ENCODE data around the gene SRRT. TPM values are rescaled to one million over a fixed set of nuclear protein-coding genes. Genes with fewer than 3 reads are reported as not detected.
"Not testable (repeated sequence)": the region's sequence is repeated elsewhere in the genome, so short reads cannot be mapped to it uniquely, and the experiment has no call there.

The SRRT gene
- total and polyA plus RNA-seq, 2 donors (not counting 1 experiment from before 2014, with no cell fraction given): 198 to 209 TPM

- intact Hi-C loops (cut with micrococcal nuclease): no loop called here
- H3K9ac ChIP-seq (ENCODE audit: low read length): no peak overlapping the region
- H4K20me1 ChIP-seq (ENCODE audit: control insufficient read depth, insufficient read depth, low read length, poor library complexity, severe bottlenecking): no peaks in the 10 kb centered on the region
- no peak overlapping the region for H3K4me2 ChIP-seq (replicated peaks; ENCODE audit: low read depth, low read length, poor library complexity, severe bottlenecking)
- no peaks in the 10 kb centered on the region for H3K27me3 ChIP-seq (replicated peaks in 1 of 4; ENCODE audit: control extremely low read depth in 1 of 4, control insufficient read depth in 3 of 4, insufficient read depth in 4 of 4, low read length in 3 of 4)
- no peak for TF ChIP-seq EZH2 (IDR thresholded peaks at IDR 0.05; ENCODE audit: borderline replicate concordance, insufficient read depth, low read depth, low read length, poor library complexity, severe bottlenecking)
- TF ChIP-seq CTCF (IDR thresholded peaks at IDR 0.05): no peak
- CTCF ChIA-PET: no interaction called here
- no peaks in the 10 kb centered on the region for H3K9me3 Mint-ChIP-seq (ENCODE audit: insufficient read depth)
- H3K4me1 ChIP-seq (ENCODE audit: control insufficient read depth in 2 of 2, insufficient read depth in 2 of 2, low read length in 2 of 2): no peaks in the 10 kb centered on the region
- H3K36me3 ChIP-seq (replicated peaks in 1 of 2; ENCODE audit: control extremely low read depth in 1 of 2, control insufficient read depth in 1 of 2, extremely low read depth in 1 of 2, insufficient read depth in 2 of 2, low read length in 1 of 2): no peaks in the 10 kb centered on the region
- peaks cover 44% of the 10 kb centered on the region for H3K27me3 Mint-ChIP-seq
- H3K4me3 Mint-ChIP-seq: no peak overlapping the region
- no peaks in the 10 kb centered on the region for H3K9me3 ChIP-seq (ENCODE audit: control extremely low read depth in 1 of 3, control insufficient read depth in 2 of 3, insufficient read depth in 1 of 3, low read length in 2 of 3)
- H3K27ac Mint-ChIP-seq: no peak overlapping the region
- no peak for DNase-seq
- H3K4me3 ChIP-seq (ENCODE audit: control extremely low read depth in 1 of 5, extremely low read depth in 1 of 5, insufficient read depth in 1 of 5, low read depth in 2 of 5, low read length in 4 of 5): no peak overlapping the region
- POLR2A ChIA-PET: no interaction called here
- no peaks in the 10 kb centered on the region for H3K79me2 ChIP-seq (ENCODE audit: control insufficient read depth, insufficient read depth, low read length)
- no peaks in the 10 kb centered on the region for H3K4me1 Mint-ChIP-seq
- ATAC-seq (ENCODE audit: low read depth): no peak
- H2AFZ ChIP-seq (ENCODE audit: insufficient read depth, low read depth, low read length, poor library complexity, severe bottlenecking): no peak overlapping the region
- no peak overlapping the region for H3K27ac ChIP-seq (ENCODE audit: low read length in 2 of 2)
Measured at GRCh38 chr7:100921039-100921438, 46.1 kb downstream of the SRRT start.

GRCh38 chr7:100923616-100924015 is 48.7 kb downstream of the SRRT start:
- H3K27me3 Mint-ChIP-seq: peaks cover 38% of the 10 kb centered on the region
- POLR2A ChIA-PET; CTCF ChIA-PET; H3K79me2 ChIP-seq (ENCODE audit: control insufficient read depth, insufficient read depth, low read length); H3K9me3 Mint-ChIP-seq (ENCODE audit: insufficient read depth); H3K27ac ChIP-seq (ENCODE audit: low read length in 2 of 2); H3K27ac Mint-ChIP-seq; H3K4me1 ChIP-seq (ENCODE audit: control insufficient read depth in 2 of 2, insufficient read depth in 2 of 2, low read length in 2 of 2); H3K4me2 ChIP-seq (replicated peaks; ENCODE audit: low read depth, low read length, poor library complexity, severe bottlenecking); H3K4me3 Mint-ChIP-seq; H3K36me3 ChIP-seq (replicated peaks in 1 of 2; ENCODE audit: control extremely low read depth in 1 of 2, control insufficient read depth in 1 of 2, extremely low read depth in 1 of 2, insufficient read depth in 2 of 2, low read length in 1 of 2); H3K9ac ChIP-seq (ENCODE audit: low read length); DNase-seq; H3K27me3 ChIP-seq (replicated peaks in 1 of 4; ENCODE audit: control extremely low read depth in 1 of 4, control insufficient read depth in 3 of 4, insufficient read depth in 4 of 4, low read length in 3 of 4); H4K20me1 ChIP-seq (ENCODE audit: control insufficient read depth, insufficient read depth, low read length, poor library complexity, severe bottlenecking); H3K4me1 Mint-ChIP-seq; H2AFZ ChIP-seq (ENCODE audit: insufficient read depth, low read depth, low read length, poor library complexity, severe bottlenecking); H3K9me3 ChIP-seq (ENCODE audit: control extremely low read depth in 1 of 3, control insufficient read depth in 2 of 3, insufficient read depth in 1 of 3, low read length in 2 of 3); intact Hi-C loops (cut with micrococcal nuclease); ATAC-seq (ENCODE audit: low read depth); H3K4me3 ChIP-seq (ENCODE audit: control extremely low read depth in 1 of 5, extremely low read depth in 1 of 5, insufficient read depth in 1 of 5, low read depth in 2 of 5, low read length in 4 of 5): not testable (repeated sequence)
- 70% methylated on average over 4 of the region's 4 CpGs for WGBS (ENCODE audit: insufficient coverage)
